ENCODE measurements around the gene DGLUCY. TPM values are rescaled to one million over a fixed set of nuclear protein-coding genes. Genes with fewer than 3 reads are reported as not detected.
"Not testable (repeated sequence)": the region's sequence is repeated elsewhere in the genome, so short reads cannot be mapped to it uniquely, and the experiment has no call there.

Gene DGLUCY
- total and polyA plus RNA-seq, 2 experiments from 2014 or later: 82.7 to 90.0 TPM

DNA sequence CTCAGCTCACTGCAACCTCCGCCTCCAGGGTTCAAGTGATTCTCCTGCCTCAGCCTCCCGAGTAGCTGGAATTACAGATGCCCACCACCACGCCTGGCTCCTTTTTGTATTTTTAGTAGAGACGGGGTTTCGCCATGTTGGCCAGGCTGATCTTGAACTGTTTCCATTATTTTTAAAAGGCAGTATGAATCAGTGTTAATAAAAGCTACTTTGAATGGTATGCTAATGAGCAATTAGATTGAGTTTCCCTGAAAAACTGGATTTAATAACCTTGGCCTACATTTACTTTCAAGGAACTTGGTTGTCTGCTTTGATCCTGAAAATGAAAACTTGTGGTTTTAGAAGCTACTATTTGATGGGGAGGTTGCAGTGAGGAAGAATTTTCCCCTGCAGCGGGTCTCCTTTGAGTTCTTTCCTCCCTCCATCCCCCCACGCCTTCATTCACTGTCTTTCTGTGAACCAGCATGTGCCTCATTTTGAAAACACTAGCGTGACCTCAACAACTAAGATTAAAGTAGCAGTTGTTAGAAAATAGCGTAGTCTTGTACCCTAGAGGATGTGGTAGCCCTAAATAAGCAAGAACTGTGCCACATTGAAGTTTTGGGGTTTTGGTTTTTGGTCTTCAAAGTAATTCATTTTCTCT, 35.7 kb upstream of the DGLUCY start:
- no peak overlapping the region for H3K4me3 ChIP-seq
- H3K9me3 ChIP-seq (ENCODE audit: low read depth): no peaks in the 10 kb centered on the region
- no peaks in the 10 kb centered on the region for H3K4me1 ChIP-seq (ENCODE audit: low read depth)
- H3K27me3 ChIP-seq: no peaks in the 10 kb centered on the region
- H3K27ac ChIP-seq: no peak overlapping the region
- TF ChIP-seq, protein P1, sequence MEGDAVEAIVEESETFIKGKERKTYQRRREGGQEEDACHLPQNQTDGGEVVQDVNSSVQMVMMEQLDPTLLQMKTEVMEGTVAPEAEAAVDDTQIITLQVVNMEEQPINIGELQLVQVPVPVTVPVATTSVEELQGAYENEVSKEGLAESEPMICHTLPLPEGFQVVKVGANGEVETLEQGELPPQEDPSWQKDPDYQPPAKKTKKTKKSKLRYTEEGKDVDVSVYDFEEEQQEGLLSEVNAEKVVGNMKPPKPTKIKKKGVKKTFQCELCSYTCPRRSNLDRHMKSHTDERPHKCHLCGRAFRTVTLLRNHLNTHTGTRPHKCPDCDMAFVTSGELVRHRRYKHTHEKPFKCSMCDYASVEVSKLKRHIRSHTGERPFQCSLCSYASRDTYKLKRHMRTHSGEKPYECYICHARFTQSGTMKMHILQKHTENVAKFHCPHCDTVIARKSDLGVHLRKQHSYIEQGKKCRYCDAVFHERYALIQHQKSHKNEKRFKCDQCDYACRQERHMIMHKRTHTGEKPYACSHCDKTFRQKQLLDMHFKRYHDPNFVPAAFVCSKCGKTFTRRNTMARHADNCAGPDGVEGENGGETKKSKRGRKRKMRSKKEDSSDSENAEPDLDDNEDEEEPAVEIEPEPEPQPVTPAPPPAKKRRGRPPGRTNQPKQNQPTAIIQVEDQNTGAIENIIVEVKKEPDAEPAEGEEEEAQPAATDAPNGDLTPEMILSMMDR (IDR thresholded peaks at IDR 0.05; ENCODE audit: low read depth, low read length): no peak
- no peaks in the 10 kb centered on the region for H3K36me3 ChIP-seq
- no peak for DNase-seq (ENCODE audit: low read depth in 1 of 2, low spot score in 1 of 2)

DNA sequence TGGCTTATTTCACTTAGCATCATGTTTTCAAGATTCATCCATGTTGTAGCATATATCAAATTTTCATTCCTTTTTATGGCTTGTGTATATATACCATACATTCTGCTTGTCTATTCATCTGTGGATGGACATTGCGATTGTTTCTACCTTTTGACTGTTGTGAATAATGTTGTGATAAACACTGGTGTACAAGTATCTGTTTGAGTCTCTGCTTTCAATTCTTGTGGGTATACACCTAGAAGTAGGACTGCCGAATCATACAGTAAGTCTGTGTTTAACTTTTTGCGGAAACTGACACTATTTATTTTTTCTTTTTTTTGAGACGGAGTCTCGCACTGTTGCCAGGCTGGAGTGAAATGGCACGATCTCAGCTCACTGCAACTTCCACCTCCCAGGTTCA, 33.8 kb upstream of the DGLUCY start:
- no peak overlapping the region for H3K27ac ChIP-seq
- no peaks in the 10 kb centered on the region for H3K9me3 ChIP-seq (ENCODE audit: low read depth)
- H3K4me1 ChIP-seq (ENCODE audit: low read depth): no peaks in the 10 kb centered on the region
- H3K27me3 ChIP-seq: no peaks in the 10 kb centered on the region
- no peaks in the 10 kb centered on the region for H3K36me3 ChIP-seq
- H3K4me3 ChIP-seq: no peak overlapping the region
- no peak for DNase-seq (ENCODE audit: low read depth in 1 of 2, low spot score in 1 of 2)
- TF ChIP-seq, protein P1 (IDR thresholded peaks at IDR 0.05; ENCODE audit: low read depth, low read length): no peak

DNA sequence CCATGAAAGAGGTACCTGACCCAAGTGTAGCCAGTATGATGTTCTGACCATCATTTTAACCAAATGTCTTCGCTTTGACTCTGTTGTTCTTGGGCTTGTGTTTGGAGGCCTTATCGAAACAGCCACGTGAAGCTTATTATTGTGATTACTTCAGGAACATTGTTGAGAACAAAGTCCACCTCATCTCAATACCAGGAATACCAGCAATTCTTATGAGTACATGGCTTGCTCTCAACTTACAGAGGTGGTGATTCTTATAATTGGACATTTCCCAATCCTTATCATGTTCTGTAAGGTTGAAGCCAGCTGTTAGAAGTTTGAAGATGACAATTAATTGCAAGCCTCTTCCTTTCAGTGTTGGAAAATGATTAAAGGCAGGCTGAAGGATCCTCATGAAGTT, 31.6 kb upstream of the DGLUCY start:
- H3K27me3 ChIP-seq: no peaks in the 10 kb centered on the region
- no peak overlapping the region for H3K27ac ChIP-seq
- H3K4me3 ChIP-seq: no peak overlapping the region
- H3K9me3 ChIP-seq (ENCODE audit: low read depth): no peaks in the 10 kb centered on the region
- DNase-seq (ENCODE audit: low read depth in 1 of 2, low spot score in 1 of 2): no peak
- H3K36me3 ChIP-seq: no peaks in the 10 kb centered on the region
- TF ChIP-seq, protein P1 (IDR thresholded peaks at IDR 0.05; ENCODE audit: low read depth, low read length): no peak
- H3K4me1 ChIP-seq (ENCODE audit: low read depth): no peaks in the 10 kb centered on the region

DNA sequence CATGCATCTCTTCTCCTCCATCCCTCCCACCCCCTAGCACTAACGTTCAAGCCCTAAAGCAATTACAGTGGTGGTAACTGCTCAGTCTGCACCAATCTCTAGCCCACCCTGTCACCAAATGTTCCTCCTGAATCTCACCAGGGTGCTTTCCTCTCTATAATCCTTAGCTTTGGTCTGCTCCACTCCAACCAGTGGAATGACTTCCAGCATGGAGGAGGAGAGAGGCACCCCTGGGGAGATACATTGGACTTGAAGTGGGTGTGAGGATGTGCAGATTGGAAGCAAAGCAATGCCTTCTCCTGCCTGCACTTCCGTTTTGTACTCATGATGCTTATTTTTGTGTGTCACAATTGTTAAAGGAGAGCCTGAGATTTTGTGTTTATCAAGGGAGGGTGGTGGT, 29.4 kb upstream of the DGLUCY start:
- Histone ChIP-seq H3K4me1 (ENCODE audit: low read depth) (no peaks in the 10 kb centered on the region), H3K36me3 (no peaks in the 10 kb centered on the region), H3K27me3 (no peaks in the 10 kb centered on the region), H3K4me3 (no peak overlapping the region), H3K9me3 (ENCODE audit: low read depth) (no peaks in the 10 kb centered on the region), H3K27ac (no peak overlapping the region)
- TF ChIP-seq, protein P1 (IDR thresholded peaks at IDR 0.05; ENCODE audit: low read depth, low read length): no peak
- no peak for DNase-seq (ENCODE audit: low read depth in 1 of 2, low spot score in 1 of 2)

DNA sequence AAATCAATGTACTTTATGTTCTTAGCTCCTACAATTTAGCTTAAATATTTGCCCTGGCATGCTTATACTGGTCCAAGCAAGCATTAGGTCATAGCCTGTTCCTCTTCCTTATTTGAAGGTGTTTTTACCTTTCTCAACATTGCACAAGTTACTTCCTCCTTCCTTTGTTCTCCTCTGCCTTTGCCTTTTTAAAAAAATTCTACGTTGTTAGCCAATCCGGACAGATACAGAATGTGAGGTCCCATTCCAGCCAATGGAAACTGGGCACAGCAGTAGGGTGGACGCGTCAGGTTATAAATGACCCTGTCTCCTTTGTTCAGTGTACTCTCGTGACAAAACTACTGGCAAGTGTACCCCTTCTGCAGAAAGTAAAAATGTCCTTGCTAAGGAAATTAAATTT, 26.4 kb upstream of the DGLUCY start:
- H3K4me1 ChIP-seq (ENCODE audit: low read depth); H3K9me3 ChIP-seq (ENCODE audit: low read depth); H3K27me3 ChIP-seq; H3K36me3 ChIP-seq; DNase-seq (ENCODE audit: low read depth in 1 of 2, low spot score in 1 of 2); H3K27ac ChIP-seq; H3K4me3 ChIP-seq: not testable (repeated sequence)

DNA sequence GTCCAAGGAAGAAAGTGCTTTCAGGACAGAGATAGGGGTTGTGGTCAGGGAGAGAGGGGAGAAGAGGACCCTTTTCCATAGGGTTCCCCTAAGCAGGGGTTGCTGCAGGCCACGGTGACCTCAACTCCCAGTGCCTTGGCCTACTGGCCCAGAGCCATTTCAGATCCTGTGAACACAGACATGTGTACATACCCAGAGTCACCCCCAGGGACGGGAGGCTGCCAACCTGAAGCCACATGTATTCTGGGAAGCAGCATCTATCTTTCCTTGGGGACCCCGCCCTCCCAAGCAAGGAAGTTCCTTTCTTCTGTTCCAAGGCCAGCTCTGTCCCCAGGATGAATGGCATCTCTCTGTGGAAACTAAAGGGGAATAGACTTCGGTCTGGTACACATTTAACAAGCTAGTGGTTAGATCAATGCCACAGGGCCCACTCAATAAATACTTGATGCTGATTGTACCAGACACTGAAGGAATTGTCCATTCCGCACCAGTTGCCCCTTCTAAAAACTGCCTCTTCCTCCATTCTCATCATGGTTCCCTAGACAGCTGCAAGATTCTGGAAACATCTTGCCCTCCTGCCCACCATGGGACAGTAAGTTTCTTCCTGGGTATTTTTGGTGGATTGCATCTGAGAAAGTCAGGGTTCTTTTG, 25.2 kb upstream of the DGLUCY start:
- DNase-seq (ENCODE audit: low read depth in 1 of 2, low spot score in 1 of 2): no peak
- Histone ChIP-seq H3K9me3 (ENCODE audit: low read depth) (no peaks in the 10 kb centered on the region), H3K4me3 (no peak overlapping the region), H3K27ac (no peak overlapping the region), H3K27me3 (no peaks in the 10 kb centered on the region), H3K4me1 (ENCODE audit: low read depth) (no peaks in the 10 kb centered on the region), H3K36me3 (no peaks in the 10 kb centered on the region)
- TF ChIP-seq, protein P1 (IDR thresholded peaks at IDR 0.05; ENCODE audit: low read depth, low read length): no peak
